Nephron progenitor cell (in vitro differentiated cells): ENCODE data around the gene MBTD1.

Source experiments
- DNase-seq: peaks from one replicate; pipeline ENCODE4 v3.0.0; 2021
- H3K27ac Mint-ChIP-seq: 2 replicates; pipeline ENCODE4 v1.8.0; 2021; ENCODE audit warnings: mild to moderate bottlenecking, moderate library complexity, mixed read lengths
- H3K27me3 Mint-ChIP-seq: 2 replicates; pipeline ENCODE4 v1.8.0; 2021; ENCODE audit warnings: mild to moderate bottlenecking, low read depth, mixed read lengths; ENCODE audit not compliant: poor library complexity
- H3K36me3 Mint-ChIP-seq: 2 replicates; pipeline ENCODE4 v1.8.0; 2021; ENCODE audit warnings: low read depth, mixed read lengths
- H3K4me1 Mint-ChIP-seq: 2 replicates; pipeline ENCODE4 v1.8.0; 2021; ENCODE audit warnings: mixed read lengths
- H3K4me3 Mint-ChIP-seq: 2 replicates; pipeline ENCODE4 v1.8.0; 2021; ENCODE audit warnings: mild to moderate bottlenecking, moderate library complexity, mixed read lengths
- H3K9me3 Mint-ChIP-seq: 2 replicates; pipeline ENCODE4 v1.8.0; 2021; ENCODE audit warnings: mild to moderate bottlenecking, moderate library complexity, mixed read lengths
- TF ChIP-seq, protein P1 (sequence below): fragments of 200-600 bp; sonication (generic); IDR thresholded peaks from 2 replicates; pipeline ENCODE4 v1.5.0; 2021; ENCODE audit warnings: antibody characterized with exemption

The MBTD1 gene

DNA sequence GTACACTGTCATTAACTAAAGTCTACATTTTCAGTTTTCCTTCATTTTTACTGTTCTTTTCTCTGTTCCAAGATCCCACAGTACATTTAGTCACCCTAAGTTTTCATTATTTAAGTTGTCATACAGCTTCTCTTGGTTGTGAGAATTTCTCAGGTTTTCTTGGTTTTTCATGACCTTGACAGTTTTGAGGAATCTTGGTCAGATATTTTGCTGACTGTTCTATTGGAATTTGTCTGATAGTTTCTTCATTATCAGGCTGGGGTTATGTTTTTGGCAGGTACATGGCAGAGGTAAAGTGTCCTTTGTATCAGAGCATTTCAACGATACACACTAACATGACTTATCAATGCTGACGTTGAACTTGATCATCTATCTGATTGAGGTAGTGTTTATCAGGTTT is 19.6 kb downstream of the MBTD1 start:
- H3K27me3 Mint-ChIP-seq, result no peaks in the 10 kb centered on the region
- no peak overlapping the region for H3K4me3 Mint-ChIP-seq
- H3K4me1 Mint-ChIP-seq, result no peaks in the 10 kb centered on the region
- peaks cover 66% of the 10 kb centered on the region for H3K36me3 Mint-ChIP-seq
- TF ChIP-seq, protein P1, sequence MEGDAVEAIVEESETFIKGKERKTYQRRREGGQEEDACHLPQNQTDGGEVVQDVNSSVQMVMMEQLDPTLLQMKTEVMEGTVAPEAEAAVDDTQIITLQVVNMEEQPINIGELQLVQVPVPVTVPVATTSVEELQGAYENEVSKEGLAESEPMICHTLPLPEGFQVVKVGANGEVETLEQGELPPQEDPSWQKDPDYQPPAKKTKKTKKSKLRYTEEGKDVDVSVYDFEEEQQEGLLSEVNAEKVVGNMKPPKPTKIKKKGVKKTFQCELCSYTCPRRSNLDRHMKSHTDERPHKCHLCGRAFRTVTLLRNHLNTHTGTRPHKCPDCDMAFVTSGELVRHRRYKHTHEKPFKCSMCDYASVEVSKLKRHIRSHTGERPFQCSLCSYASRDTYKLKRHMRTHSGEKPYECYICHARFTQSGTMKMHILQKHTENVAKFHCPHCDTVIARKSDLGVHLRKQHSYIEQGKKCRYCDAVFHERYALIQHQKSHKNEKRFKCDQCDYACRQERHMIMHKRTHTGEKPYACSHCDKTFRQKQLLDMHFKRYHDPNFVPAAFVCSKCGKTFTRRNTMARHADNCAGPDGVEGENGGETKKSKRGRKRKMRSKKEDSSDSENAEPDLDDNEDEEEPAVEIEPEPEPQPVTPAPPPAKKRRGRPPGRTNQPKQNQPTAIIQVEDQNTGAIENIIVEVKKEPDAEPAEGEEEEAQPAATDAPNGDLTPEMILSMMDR, result no peak
- no peaks in the 10 kb centered on the region for H3K9me3 Mint-ChIP-seq
- no peak overlapping the region for H3K27ac Mint-ChIP-seq
- DNase-seq, result no peak

GRCh38 chr17:51238255-51238887 is 21.5 kb downstream of the MBTD1 start:
- Mint-ChIP-seq H3K36me3 (peaks cover 66% of the 10 kb centered on the region), H3K9me3 (no peaks in the 10 kb centered on the region), H3K27me3 (no peaks in the 10 kb centered on the region), H3K4me3 (no peak overlapping the region), H3K27ac (no peak overlapping the region), H3K4me1 (no peaks in the 10 kb centered on the region)
- TF ChIP-seq, protein P1, result no peak
- DNase-seq, result no peak

- H3K4me1 Mint-ChIP-seq, result peaks cover 7% of the 10 kb centered on the region
- H3K4me3 Mint-ChIP-seq, result no peak overlapping the region
- TF ChIP-seq, protein P1, result no peak
- no peaks in the 10 kb centered on the region for H3K9me3 Mint-ChIP-seq
- no peak overlapping the region for H3K27ac Mint-ChIP-seq
- H3K36me3 Mint-ChIP-seq, result peaks cover 78% of the 10 kb centered on the region
- no peaks in the 10 kb centered on the region for H3K27me3 Mint-ChIP-seq
- no peak for DNase-seq
These were observed 25.7 kb downstream of the MBTD1 start for GRCh38 chr17:51234162-51234561.

- Mint-ChIP-seq H3K4me3 (no peak overlapping the region), H3K9me3 (no peaks in the 10 kb centered on the region), H3K27ac (no peak overlapping the region), H3K36me3 (peaks cover 67% of the 10 kb centered on the region), H3K27me3 (no peaks in the 10 kb centered on the region), H3K4me1 (peaks cover 7% of the 10 kb centered on the region)
- TF ChIP-seq, protein P1, result no peak
- no peak for DNase-seq
These were observed 27.9 kb downstream of the MBTD1 start for GRCh38 chr17:51231999-51232398.

DNA sequence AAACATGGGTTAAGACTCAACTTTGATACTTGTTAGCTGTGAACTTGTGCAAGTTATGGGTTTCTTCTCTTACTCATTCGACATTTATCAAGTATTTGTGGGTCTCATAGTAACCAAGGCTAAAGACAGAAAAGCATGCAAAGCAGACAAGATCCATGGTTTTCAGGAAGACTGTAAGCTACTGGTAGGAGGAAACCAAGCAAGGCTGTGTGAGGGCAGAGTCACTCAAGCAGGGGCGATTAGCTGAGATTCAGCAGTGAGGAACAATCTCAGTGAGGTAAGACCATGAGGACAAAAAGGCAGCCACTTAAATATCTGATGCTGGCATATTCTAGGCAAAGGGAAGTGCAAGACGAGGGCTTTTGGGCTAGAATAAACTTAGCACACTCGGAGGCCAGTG is 29.5 kb downstream of the MBTD1 start:
- Mint-ChIP-seq H3K27ac (no peak overlapping the region), H3K9me3 (no peaks in the 10 kb centered on the region), H3K27me3 (peaks cover under 1% of the 10 kb centered on the region), H3K36me3 (peaks cover 51% of the 10 kb centered on the region), H3K4me1 (peaks cover 7% of the 10 kb centered on the region), H3K4me3 (no peak overlapping the region)
- TF ChIP-seq, protein P1, result no peak
- no peak for DNase-seq

GRCh38 chr17:51229889-51230288 is 30.0 kb downstream of the MBTD1 start:
- Mint-ChIP-seq H3K36me3 (peaks cover 51% of the 10 kb centered on the region), H3K27ac (no peak overlapping the region), H3K4me3 (no peak overlapping the region), H3K9me3 (no peaks in the 10 kb centered on the region), H3K4me1 (peaks cover 7% of the 10 kb centered on the region), H3K27me3 (peaks cover 3% of the 10 kb centered on the region)
- no peak for DNase-seq
- TF ChIP-seq, protein P1, result no peak
